CD4-positive, alpha-beta T cell (primary cell): ENCODE measurements around the gene SLCO2A1. TPM values are rescaled to one million over a fixed set of nuclear protein-coding genes. Genes with fewer than 3 reads are reported as not detected.

Experiments used
- ATAC-seq: fragments of 200-7000 bp; cut with Tn5 transposase; one replicate; pipeline ENCODE4 v1.10.0; 2022; ENCODE audit warnings: mild to moderate bottlenecking; ENCODE audit not compliant: poor library complexity
- CTCF ChIA-PET: fragments of 350-600 bp; sonication (Branson Sonifier 250); formaldehyde crosslinking; loops from one replicate; lab custom pipeline; 2021; ENCODE audit warnings: antibody characterized with exemption, inconsistent platforms; lab: Charles Lee
- POLR2A ChIA-PET: fragments of 350-600 bp; sonication (Branson Sonifier 250); formaldehyde crosslinking; loops from one replicate; lab custom pipeline; 2021; ENCODE audit warnings: antibody characterized with exemption, inconsistent platforms; lab: Charles Lee
- DNase-seq, 14 experiments: peaks; one replicate each; pipeline ENCODE4 v3.0.0-alpha.2; 2013 to 2020; ENCODE audit warnings: mixed read lengths in 2 of 14
- H3K27ac ChIP-seq, 2 donors: one replicate each; pipeline versions ENCODE4 v1.5.1 to v1.7.0; 2013; ENCODE audit warnings: low read length in 2 of 2, low read depth in 1 of 2, mild to moderate bottlenecking in 1 of 2
- H3K27me3 ChIP-seq, 2 experiments: 1 replicate in 1 of 2; 2 replicates in 1 of 2; pipeline versions ENCODE4 v1.6.1 to v1.7.0; 2013; ENCODE audit warnings: low read length in 2 of 2, control low read depth in 1 of 2, mild to moderate bottlenecking in 1 of 2, moderate library complexity in 1 of 2; ENCODE audit not compliant: insufficient read depth in 2 of 2, control insufficient read depth in 1 of 2
- H3K36me3 ChIP-seq: one replicate; pipeline ENCODE4 v1.6.1; 2013; ENCODE audit warnings: low read length, control low read depth; ENCODE audit not compliant: insufficient read depth
- H3K4me1 ChIP-seq: one replicate; pipeline ENCODE4 v1.6.1; 2013; ENCODE audit warnings: low read length, control low read depth; ENCODE audit not compliant: insufficient read depth
- H3K4me3 ChIP-seq: one replicate; pipeline ENCODE4 v1.5.1; 2013; ENCODE audit warnings: mild to moderate bottlenecking, low read length, moderate library complexity
- H3K9me3 ChIP-seq, 2 experiments: 1 replicate in 1 of 2; 2 replicates in 1 of 2; pipeline versions ENCODE4 v1.6.1 to v1.7.0; 2013; ENCODE audit warnings: low read length in 2 of 2, mild to moderate bottlenecking in 2 of 2, control low read depth in 1 of 2, moderate library complexity in 1 of 2; ENCODE audit not compliant: control insufficient read depth in 1 of 2, insufficient read depth in 1 of 2
- H3K27ac Mint-ChIP-seq: one replicate; pipeline ENCODE4 v1.8.0; 2020; ENCODE audit warnings: mixed read lengths
- H3K27me3 Mint-ChIP-seq: one replicate; pipeline ENCODE4 v1.8.0; 2021; ENCODE audit warnings: mixed read lengths
- H3K36me3 Mint-ChIP-seq: one replicate; pipeline ENCODE4 v1.8.0; 2021; ENCODE audit warnings: low read depth, mixed read lengths
- H3K4me1 Mint-ChIP-seq: one replicate; pipeline ENCODE4 v1.8.0; 2021; ENCODE audit warnings: low read depth, mixed read lengths
- H3K4me3 Mint-ChIP-seq: one replicate; pipeline ENCODE4 v1.8.0; 2020; ENCODE audit warnings: mild to moderate bottlenecking, mixed read lengths
- H3K9me3 Mint-ChIP-seq: one replicate; pipeline ENCODE4 v1.8.0; 2020; ENCODE audit warnings: mixed read lengths
- intact Hi-C, 2 experiments: fragments of 100-400 bp; cut with DNase I in 1 of 2; cut with micrococcal nuclease in 1 of 2; formaldehyde crosslinking; loops; one replicate each; pipeline versions ENCODE4 v1.15.1 to v1.9.0; 2023 to 2025; cut with DNase I, micrococcal nuclease
- total RNA-seq, 174 experiments: library from RNA in 2 of 174; stranded (reverse) in 2 of 174; gene quantifications; one replicate each; pipeline ENCODE4 v1.2.3 and lab custom pipeline; 2021 to 2026
- TF ChIP-seq, protein P1 (sequence below): fragments of 200-600 bp; IDR thresholded peaks from one replicate; pipeline ENCODE4 v1.8.0; 2022; ENCODE audit warnings: antibody characterized with exemption, mild to moderate bottlenecking

Gene SLCO2A1
- total RNA-seq, 2 experiments from 2014 or later = not detected

DNA sequence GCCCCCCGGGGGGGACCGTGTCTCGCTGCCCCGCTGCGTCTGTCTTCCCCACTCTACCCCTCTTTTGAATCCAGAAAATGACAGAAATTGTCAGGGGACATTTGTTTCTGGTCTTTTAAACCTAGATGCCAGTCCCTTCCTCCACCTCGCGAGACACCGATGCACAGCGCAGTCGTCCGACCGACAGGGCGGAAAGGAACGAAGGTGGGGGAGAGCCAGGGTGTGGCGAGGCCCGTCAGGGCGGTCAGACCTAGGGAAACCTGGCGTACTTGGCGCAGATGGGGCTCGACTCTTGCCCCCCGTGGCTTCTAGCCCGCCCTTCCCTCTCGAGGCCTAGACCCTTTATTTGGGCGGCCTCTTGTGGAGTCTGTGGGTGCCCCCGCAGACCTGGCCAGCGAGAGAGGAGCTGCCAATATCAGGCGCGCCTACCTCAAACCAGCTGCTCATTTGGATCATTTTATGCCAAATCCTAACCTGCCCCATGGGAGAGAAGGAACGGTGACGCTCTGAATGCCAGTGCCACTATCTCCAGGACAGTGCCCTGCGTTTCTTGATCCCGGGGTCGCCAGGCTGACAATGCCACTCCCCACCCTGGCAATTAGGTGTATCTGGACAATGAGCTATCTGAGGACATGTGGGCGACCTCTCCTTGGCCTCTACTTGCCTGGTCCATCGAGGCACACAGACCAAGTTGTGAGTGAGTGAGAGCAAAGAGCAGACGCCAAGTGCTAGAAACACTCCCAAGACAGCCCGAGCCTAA, 133.5 kb downstream of the SLCO2A1 start:
- peaks cover 7% of the 10 kb centered on the region for H3K4me1 ChIP-seq
- peaks cover 22 to 41% of the 10 kb centered on the region in 2 experiments for H3K27me3 ChIP-seq
- peak overlapping the region; percentile 46 for H3K4me3 Mint-ChIP-seq
- H3K4me1 Mint-ChIP-seq = no peaks in the 10 kb centered on the region
- ChIA-PET CTCF (no interaction called here), POLR2A (no interaction called here)
- peaks cover 62% of the 10 kb centered on the region for H3K27me3 Mint-ChIP-seq
- intact Hi-C loops = no loop called here
- no peaks in the 10 kb centered on the region for H3K9me3 Mint-ChIP-seq
- TF ChIP-seq, protein P1, sequence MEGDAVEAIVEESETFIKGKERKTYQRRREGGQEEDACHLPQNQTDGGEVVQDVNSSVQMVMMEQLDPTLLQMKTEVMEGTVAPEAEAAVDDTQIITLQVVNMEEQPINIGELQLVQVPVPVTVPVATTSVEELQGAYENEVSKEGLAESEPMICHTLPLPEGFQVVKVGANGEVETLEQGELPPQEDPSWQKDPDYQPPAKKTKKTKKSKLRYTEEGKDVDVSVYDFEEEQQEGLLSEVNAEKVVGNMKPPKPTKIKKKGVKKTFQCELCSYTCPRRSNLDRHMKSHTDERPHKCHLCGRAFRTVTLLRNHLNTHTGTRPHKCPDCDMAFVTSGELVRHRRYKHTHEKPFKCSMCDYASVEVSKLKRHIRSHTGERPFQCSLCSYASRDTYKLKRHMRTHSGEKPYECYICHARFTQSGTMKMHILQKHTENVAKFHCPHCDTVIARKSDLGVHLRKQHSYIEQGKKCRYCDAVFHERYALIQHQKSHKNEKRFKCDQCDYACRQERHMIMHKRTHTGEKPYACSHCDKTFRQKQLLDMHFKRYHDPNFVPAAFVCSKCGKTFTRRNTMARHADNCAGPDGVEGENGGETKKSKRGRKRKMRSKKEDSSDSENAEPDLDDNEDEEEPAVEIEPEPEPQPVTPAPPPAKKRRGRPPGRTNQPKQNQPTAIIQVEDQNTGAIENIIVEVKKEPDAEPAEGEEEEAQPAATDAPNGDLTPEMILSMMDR = no peak
- no peak for ATAC-seq
- DNase-seq = no peak
- H3K4me3 ChIP-seq = peak overlapping the region; percentile 12
- H3K27ac Mint-ChIP-seq = no peak overlapping the region
- peaks cover 0 to 8% of the 10 kb centered on the region in 2 experiments for H3K9me3 ChIP-seq
- H3K36me3 Mint-ChIP-seq = no peaks in the 10 kb centered on the region
- no peak overlapping the region for H3K27ac ChIP-seq
- no peaks in the 10 kb centered on the region for H3K36me3 ChIP-seq

GRCh38 chr3:133895208-133896001, 134.3 kb downstream of the SLCO2A1 start, which contains the start of gene RAB6B:
Gene RAB6B (minus strand): TSS chr3:133895882. CDS start chr3:133895466, 416 bp downstream.
- POLR2A ChIA-PET = no interaction called here
- intact Hi-C loops = no loop called here
- no peak within 1 kb of the TSS for H3K27ac Mint-ChIP-seq
- no peak within 1 kb of the TSS for H3K27ac ChIP-seq
- peaks cover 7% of the 10 kb centered on the region for H3K4me1 ChIP-seq
- peaks cover 23 to 41% of the 10 kb centered on the region in 2 experiments for H3K27me3 ChIP-seq
- peak within 1 kb of the TSS; percentile 46 for H3K4me3 Mint-ChIP-seq
- peak within 1 kb of the TSS; percentile 28 for H3K4me3 ChIP-seq
- no peaks in the 10 kb centered on the region for H3K36me3 Mint-ChIP-seq
- ATAC-seq (no peak), DNase-seq (peak in 2 of 14 experiments; percentile 12 to 37)
- H3K27me3 Mint-ChIP-seq = peaks cover 66% of the 10 kb centered on the region
- peaks cover 0 to 8% of the 10 kb centered on the region in 2 experiments for H3K9me3 ChIP-seq
- no peaks in the 10 kb centered on the region for H3K9me3 Mint-ChIP-seq
- TF ChIP-seq, protein P1 = no peak
- no peaks in the 10 kb centered on the region for H3K4me1 Mint-ChIP-seq
- CTCF ChIA-PET = no interaction called here
- H3K36me3 ChIP-seq = no peaks in the 10 kb centered on the region

- Mint-ChIP-seq H3K36me3 (no peaks in the 10 kb centered on the region), H3K4me1 (no peaks in the 10 kb centered on the region), H3K27me3 (peaks cover 66% of the 10 kb centered on the region), H3K9me3 (no peaks in the 10 kb centered on the region), H3K27ac (no peak overlapping the region), H3K4me3 (no peak overlapping the region)
- ChIA-PET POLR2A (no interaction called here), CTCF (no interaction called here)
- TF ChIP-seq, protein P1 = no peak
- H3K36me3 ChIP-seq = no peaks in the 10 kb centered on the region
- no peak overlapping the region for H3K4me3 ChIP-seq
- intact Hi-C loops = no loop called here
- no peak for DNase-seq
- H3K27me3 ChIP-seq = peaks cover 23 to 41% of the 10 kb centered on the region in 2 experiments
- H3K4me1 ChIP-seq = peaks cover 7% of the 10 kb centered on the region
- no peak overlapping the region for H3K27ac ChIP-seq
- peaks cover 0 to 8% of the 10 kb centered on the region in 2 experiments for H3K9me3 ChIP-seq
- no peak for ATAC-seq
Observed at GRCh38 chr3:133894353-133895207, 135.1 kb downstream of the SLCO2A1 start.
